GM18909 (cell line): ENCODE measurements around the gene HTT-AS.
"Not testable (repeated sequence)": the region's sequence is repeated elsewhere in the genome, so short reads cannot be mapped to it uniquely, and the experiment has no call there.

Experiments used
- ATAC-seq: cut with Tn5 transposase; IDR thresholded peaks from one replicate; pipeline ENCODE4 v1.9.1; 2021; ENCODE audit warnings: mild to moderate bottlenecking; ENCODE audit not compliant: unreplicated experiment, poor library complexity

The HTT-AS gene

DNA sequence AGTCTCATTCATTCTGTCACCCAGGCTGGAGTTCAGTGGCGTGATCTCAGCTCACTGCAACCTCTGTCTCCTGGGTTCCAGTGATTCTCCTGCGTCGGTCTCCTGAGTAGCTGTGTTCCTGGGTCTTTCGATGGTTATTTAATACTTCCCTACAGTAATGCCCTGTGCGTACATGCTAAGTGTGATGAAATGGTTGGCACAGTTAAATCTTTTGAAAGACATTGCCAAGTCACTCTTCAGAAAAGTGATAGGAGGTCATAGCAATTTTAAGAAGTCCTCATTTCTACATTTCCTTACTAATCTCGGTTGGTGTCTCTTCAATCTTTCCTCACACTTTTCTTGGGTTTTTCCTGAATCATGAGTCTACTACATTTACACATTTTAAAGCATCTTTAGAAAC lies 14.4 kb downstream of the HTT-AS start:
- no peak for ATAC-seq

DNA sequence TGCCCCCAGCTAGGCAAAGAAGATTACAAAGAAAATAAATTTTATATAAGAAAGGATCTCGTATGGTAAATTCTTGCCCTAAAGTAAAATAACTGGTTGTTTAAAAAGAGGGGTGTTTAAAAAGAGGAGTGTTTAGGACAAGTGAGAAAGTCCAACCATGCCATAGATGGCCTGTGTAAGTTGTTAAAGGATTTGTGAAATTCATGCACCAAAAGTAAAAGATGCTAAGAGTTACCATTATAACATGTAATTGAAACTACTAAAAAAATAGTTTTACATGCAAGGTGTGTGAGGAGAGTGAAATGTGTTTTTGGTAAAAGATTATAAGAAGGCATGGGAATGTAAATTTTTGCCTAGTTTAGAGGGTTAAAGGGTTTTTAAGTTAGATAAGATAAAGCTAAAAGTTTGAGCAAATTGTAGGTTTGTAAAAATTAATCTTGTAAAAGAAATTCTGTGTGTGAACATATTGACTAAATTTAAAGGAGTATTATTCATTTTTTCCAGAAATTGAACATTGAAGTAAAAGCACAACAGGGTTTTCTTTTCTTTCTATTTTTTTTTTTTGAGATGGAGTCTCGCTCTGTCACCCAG lies 20.1 kb downstream of the HTT-AS start:
- ATAC-seq, result no peak

- not testable (repeated sequence) for ATAC-seq
These were observed 23.0 kb downstream of the HTT-AS start for GRCh38 chr4:3051141-3051897.

DNA sequence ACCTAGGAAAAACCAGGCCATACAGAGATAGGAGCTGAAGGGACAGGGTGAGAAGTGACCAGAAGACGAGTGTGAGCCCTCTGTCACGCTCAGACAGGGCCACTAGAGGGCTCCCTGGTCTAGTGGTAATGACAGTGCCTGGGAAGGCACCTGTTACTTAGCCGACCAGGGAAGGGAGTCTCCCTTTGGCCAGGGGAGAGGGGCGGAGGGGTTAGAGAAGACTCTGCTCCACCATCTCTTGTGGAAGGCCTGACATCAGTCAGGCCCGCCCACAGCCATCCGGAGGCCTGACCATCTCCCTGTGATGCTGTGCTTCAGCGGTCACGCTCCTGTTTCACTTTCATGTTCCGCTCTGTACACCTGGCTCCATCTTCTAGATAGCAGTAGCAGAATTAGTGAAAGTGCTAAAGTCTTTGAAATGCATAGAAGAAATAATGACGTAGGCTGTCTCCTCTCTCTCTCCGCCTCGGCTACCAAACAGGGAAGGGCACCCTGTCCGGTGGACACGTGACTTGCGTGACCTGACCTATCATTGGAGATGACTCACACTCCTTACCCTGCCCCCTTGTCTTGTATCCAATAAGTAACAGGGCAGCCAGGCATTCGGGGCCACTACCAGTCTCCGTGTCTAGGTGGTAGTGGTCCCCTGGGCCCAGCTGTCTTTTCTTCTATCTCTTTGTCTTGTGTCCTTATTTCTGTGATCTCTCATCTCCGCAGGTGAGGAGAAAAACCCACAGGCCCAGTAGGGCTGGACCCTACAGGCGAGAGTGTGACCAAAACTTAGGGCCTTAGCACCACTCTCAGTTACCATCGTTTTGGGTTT lies 26.7 kb downstream of the HTT-AS start:
- peak; percentile 89 for ATAC-seq

GRCh38 chr4:3046623-3047022 lies 27.7 kb downstream of the HTT-AS start:
- ATAC-seq, result no peak

- ATAC-seq, result no peak
These were observed 28.2 kb downstream of the HTT-AS start for GRCh38 chr4:3046162-3046561.

GRCh38 chr4:3044870-3045819 lies 29.2 kb downstream of the HTT-AS start:
- no peak for ATAC-seq

DNA sequence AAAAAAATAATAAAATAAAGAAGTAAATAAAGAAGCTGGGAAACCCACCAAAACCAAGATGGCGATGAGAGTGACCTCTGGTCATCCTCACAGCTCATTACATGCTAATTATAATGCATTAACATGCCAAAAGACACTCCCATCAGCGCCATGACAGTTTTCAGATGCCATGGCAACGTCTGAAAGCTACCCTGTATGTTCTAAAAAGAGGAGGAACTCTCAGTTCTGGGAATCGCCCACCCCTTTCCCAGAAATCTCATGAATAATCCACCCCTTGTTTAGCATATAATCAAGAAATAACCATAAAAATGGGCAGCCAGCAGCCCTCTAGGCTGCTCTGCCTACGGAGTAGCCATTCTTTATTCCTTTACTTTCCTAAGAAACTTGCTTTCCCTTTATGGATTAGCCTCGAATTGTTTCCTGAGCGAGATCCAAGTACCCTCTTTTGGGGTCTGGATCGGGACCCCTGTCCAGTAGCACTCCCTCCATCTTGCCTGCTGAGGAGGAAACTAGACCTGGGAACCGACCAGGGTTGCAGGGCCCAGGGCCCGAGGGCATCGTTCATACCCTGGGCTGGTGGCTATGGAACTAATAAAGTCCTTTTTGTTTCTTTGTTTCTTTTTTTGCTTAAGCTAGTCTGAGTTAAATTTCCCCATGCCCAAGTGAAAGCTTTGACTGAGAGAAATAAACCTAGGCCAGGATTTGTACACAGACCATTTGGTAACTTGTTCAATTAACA lies 30.9 kb downstream of the HTT-AS start:
- ATAC-seq, result no peak

DNA sequence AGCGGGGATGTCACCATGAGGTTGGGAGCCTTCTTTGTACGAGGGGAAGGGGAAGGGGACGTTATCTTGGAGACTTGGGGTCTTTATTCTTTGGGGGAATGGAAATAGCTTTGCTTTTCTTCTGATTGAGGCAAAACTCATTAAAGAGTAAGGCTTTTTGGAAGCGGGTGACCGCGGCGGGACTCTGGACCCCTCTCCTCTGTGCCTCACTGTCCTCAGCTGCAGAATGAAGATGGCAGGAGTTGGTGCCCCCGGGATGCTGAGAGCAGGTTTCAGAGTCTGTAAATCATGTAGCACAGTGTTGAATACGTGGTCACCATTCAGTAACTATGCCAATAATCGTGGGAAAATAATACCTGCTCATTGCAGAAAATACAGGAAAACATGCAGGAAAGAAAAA lies 32.1 kb downstream of the HTT-AS start:
- ATAC-seq, result no peak

DNA sequence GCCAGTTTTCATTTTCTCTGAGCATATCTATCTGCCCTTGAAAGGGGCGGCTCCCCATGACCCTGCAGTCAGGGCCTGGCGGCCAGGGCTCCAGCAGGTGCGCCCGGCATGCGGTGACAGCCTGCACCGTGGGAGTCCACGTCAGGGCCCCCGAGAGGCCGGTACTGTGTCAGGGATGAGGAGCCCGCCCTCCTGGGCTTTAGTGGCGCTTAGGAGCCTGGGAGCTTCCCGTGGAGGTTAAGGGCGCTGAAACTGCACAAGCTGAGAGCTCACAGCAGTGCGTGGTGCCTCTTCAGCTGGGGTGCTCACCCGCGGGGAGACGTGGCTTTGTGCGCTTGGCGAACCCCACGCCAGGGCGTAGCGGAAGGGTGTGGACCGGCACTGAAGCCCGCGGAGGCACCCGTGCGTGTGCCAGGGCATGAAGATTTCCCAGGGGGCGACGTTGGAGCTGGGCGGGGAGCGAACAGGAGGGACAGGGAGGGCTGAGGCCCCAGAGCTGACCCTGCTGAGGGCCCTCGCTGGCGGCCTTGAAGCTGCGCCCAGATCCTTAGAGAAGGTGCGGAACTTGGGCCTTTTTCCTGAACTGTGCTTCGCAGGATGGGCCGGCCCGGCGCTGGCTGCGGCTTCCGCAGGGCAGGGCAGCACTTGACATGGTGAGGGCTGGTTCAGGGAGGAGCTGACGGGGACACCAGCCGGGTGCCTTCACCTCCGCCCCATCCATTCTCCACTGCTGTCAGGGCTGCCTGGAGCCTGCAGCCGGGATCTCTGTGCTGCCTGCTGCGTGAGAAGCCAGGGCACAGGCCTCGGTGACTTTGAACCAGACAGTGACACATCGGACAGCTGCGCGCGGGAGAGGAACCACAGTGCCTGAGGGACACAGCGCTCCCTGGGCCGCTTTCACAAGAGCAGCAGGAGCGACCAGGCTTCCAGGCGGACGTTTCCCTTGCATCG lies 32.9 kb downstream of the HTT-AS start:
- no peak for ATAC-seq

- ATAC-seq, result peak; percentile 50
These were observed 33.7 kb downstream of the HTT-AS start for GRCh38 chr4:3040452-3041191.

DNA sequence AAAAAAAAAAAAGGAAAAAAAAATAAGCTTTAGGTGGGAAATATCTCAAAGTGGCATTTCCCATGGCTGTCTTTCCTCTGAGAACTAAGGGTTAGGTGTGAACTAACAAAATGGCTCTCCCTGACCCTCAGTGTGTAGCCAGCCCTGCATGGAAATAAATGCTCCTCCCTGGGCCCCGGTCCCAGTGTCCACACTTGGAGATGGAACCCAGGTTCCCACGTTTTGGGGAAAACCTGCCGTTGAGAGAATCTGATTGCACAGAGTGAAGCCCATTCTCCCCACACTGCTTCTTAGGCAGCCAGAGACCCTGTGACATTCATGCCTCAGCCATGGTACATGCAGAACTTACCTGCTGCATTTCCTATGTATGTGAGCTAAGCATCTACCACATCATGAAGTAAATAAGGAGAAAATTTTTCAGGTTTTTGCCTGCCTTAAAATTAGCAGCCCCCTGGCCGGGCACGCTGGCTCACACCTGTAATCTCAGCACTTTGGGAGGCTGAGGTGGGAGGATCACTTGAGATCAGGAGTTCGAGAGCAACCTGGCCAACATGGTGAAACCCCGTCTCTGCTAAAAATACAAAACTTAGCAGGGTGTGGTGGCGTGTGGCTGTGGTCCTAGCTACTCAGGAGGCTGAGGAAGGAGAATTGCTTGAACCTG lies 34.5 kb downstream of the HTT-AS start:
- no peak for ATAC-seq

- no peak for ATAC-seq
These were observed 36.3 kb downstream of the HTT-AS start for GRCh38 chr4:3037957-3038461.

GRCh38 chr4:3036131-3036952 lies 38.0 kb downstream of the HTT-AS start:
- ATAC-seq, result no peak

- ATAC-seq, result no peak
These were observed 38.7 kb downstream of the HTT-AS start for GRCh38 chr4:3035674-3036073.

DNA sequence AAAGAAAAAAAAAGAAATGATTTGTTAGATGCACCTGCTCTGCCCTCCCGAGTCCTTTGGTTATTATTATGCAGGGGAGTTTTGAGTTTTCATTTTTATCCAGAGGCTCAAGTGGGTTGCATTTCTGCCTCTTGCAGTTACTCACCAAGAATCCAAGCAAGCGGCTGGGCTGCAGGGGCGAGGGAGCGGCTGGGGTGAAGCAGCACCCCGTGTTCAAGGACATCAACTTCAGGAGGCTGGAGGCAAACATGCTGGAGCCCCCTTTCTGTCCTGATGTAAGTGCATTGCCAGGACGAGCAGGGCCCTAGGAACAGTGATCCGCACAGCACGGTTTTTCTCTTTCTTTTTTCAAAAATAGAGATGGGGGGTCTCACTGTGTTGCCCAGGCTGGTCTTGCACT lies 39.1 kb downstream of the HTT-AS start:
- ATAC-seq, result no peak
